ENCODE results near the gene CCDC142. TPM values are rescaled to one million over a fixed set of nuclear protein-coding genes. Genes with fewer than 3 reads are reported as not detected.

Gene CCDC142
- polyA plus RNA-seq, 1 donor (not counting 4 experiments of a cell fraction or from before 2014, with no cell fraction given): 4.7 TPM

GRCh38 chr2:74507926-74508520 is 25.2 kb upstream of the CCDC142 start:
- Histone ChIP-seq H3K9me3 (ENCODE audit: control insufficient read depth, low read depth, low read length) (no peaks in the 10 kb centered on the region), H3K36me3 (ENCODE audit: control insufficient read depth in 2 of 2, extremely low read depth in 1 of 2, insufficient read depth in 2 of 2, low read length in 2 of 2) (peaks cover 9 to 10% of the 10 kb centered on the region in 2 experiments), H3K9ac (ENCODE audit: control insufficient read depth, extremely low read depth, insufficient read depth, low read length) (peak overlapping the region; percentile 99), H3K79me2 (ENCODE audit: control insufficient read depth, insufficient read depth, low read length) (peaks cover 16% of the 10 kb centered on the region), H3K9me1 (ENCODE audit: control insufficient read depth, extremely low read depth, insufficient read depth, low read length) (no peaks in the 10 kb centered on the region), H3K4me1 (ENCODE audit: control insufficient read depth, extremely low read depth, insufficient read depth, low read length) (peaks cover 25% of the 10 kb centered on the region), H3K4me3 (ENCODE audit: control insufficient read depth in 2 of 3, extremely low read depth in 1 of 3, insufficient read depth in 2 of 3, low read depth in 1 of 3, low read length in 3 of 3) (peak overlapping the region; percentile 85 to 88 (median 86)), H4K20me1 (ENCODE audit: control insufficient read depth, extremely low read depth, insufficient read depth, low read length) (no peaks in the 10 kb centered on the region), H3K4me2 (ENCODE audit: control insufficient read depth, extremely low read depth, insufficient read depth, low read depth, low read length) (peak overlapping the region; percentile 95), H2AFZ (ENCODE audit: control insufficient read depth, low read length) (peak overlapping the region; percentile 76), H3K27me3 (ENCODE audit: control insufficient read depth, extremely low read depth, insufficient read depth, low read length) (peaks cover 22% of the 10 kb centered on the region), H3K27ac (ENCODE audit: control insufficient read depth, insufficient read depth, low read length) (peak overlapping the region; percentile 96)
- TF ChIP-seq EZH2 (IDR thresholded peaks at IDR 0.05; ENCODE audit: low read length): no peak
- no peak for TF ChIP-seq CTCF (optimal IDR thresholded peaks at IDR 0.05 in 1 of 3, IDR thresholded peaks at IDR 0.05 in 1 of 3, conservative IDR thresholded peaks at IDR 0.05 in 1 of 3; ENCODE audit: extremely low read depth in 1 of 3, insufficient read depth in 2 of 3, low read length in 3 of 3)
- no peak for DNase-seq (ENCODE audit: low read depth, low spot score)
- FAIRE-seq: no peak
- dilution Hi-C loops (cut with MboI; ENCODE audit: extremely low pct_ligation_motif_present, low sequenced_read_pairs): no loop called here

GRCh38 chr2:74507145-74507925 is 24.5 kb upstream of the CCDC142 start, which contains the start of gene PCGF1:
Gene PCGF1, minus strand, starts transcription at chr2:74507695. Its CDS starts 27 bp downstream, at chr2:74507668.
- Histone ChIP-seq H2AFZ (ENCODE audit: control insufficient read depth, low read length) (peak within 1 kb of the TSS; percentile 96), H4K20me1 (ENCODE audit: control insufficient read depth, extremely low read depth, insufficient read depth, low read length) (no peaks in the 10 kb centered on the region), H3K4me3 (ENCODE audit: control insufficient read depth in 2 of 3, extremely low read depth in 1 of 3, insufficient read depth in 2 of 3, low read depth in 1 of 3, low read length in 3 of 3) (peak within 1 kb of the TSS; percentile 85 to 88 (median 86)), H3K36me3 (ENCODE audit: control insufficient read depth in 2 of 2, extremely low read depth in 1 of 2, insufficient read depth in 2 of 2, low read length in 2 of 2) (peaks cover 9 to 10% of the 10 kb centered on the region in 2 experiments), H3K4me2 (ENCODE audit: control insufficient read depth, extremely low read depth, insufficient read depth, low read depth, low read length) (peak within 1 kb of the TSS; percentile 97), H3K9me1 (ENCODE audit: control insufficient read depth, extremely low read depth, insufficient read depth, low read length) (no peaks in the 10 kb centered on the region), H3K4me1 (ENCODE audit: control insufficient read depth, extremely low read depth, insufficient read depth, low read length) (peaks cover 32% of the 10 kb centered on the region), H3K9ac (ENCODE audit: control insufficient read depth, extremely low read depth, insufficient read depth, low read length) (peak within 1 kb of the TSS; percentile 99), H3K9me3 (ENCODE audit: control insufficient read depth, low read depth, low read length) (no peaks in the 10 kb centered on the region), H3K27me3 (ENCODE audit: control insufficient read depth, extremely low read depth, insufficient read depth, low read length) (peaks cover 18% of the 10 kb centered on the region), H3K79me2 (ENCODE audit: control insufficient read depth, insufficient read depth, low read length) (peaks cover 16% of the 10 kb centered on the region), H3K27ac (ENCODE audit: control insufficient read depth, insufficient read depth, low read length) (peak within 1 kb of the TSS; percentile 96)
- DNase-seq (ENCODE audit: low read depth, low spot score) (peak; percentile 96), FAIRE-seq (peak; percentile 26)
- TF ChIP-seq CTCF (optimal IDR thresholded peaks at IDR 0.05 in 1 of 3, IDR thresholded peaks at IDR 0.05 in 1 of 3, conservative IDR thresholded peaks at IDR 0.05 in 1 of 3; ENCODE audit: extremely low read depth in 1 of 3, insufficient read depth in 2 of 3, low read length in 3 of 3) (peak in 1 of 3 experiments; percentile 32), EZH2 (IDR thresholded peaks at IDR 0.05; ENCODE audit: low read length) (no peak)
- dilution Hi-C loops (cut with MboI; ENCODE audit: extremely low pct_ligation_motif_present, low sequenced_read_pairs): no loop called here

All from keratinocyte (primary cell).